Fibroblast of lung (primary cell): ENCODE data around the gene VWF. TPM values are rescaled to one million over a fixed set of nuclear protein-coding genes. Genes with fewer than 3 reads are reported as not detected.

ENCODE experiments used
- DNase-seq, 2 donors: peaks; one replicate each; pipeline versions ENCODE4 v3.0.0 to v3.0.0-alpha.2; 2010; ENCODE audit warnings: low read depth in 2 of 2
- H2AFZ ChIP-seq: 2 replicates; pipeline ENCODE4 v1.5.1; 2012; ENCODE audit warnings: low read length, control low read depth, inconsistent platforms
- H3K27ac ChIP-seq: 2 replicates; pipeline ENCODE4 v1.5.1; 2011; ENCODE audit warnings: low read length, control low read depth; ENCODE audit not compliant: insufficient read depth
- H3K27me3 ChIP-seq: 2 replicates; pipeline ENCODE4 v1.5.1; 2011; ENCODE audit warnings: mild to moderate bottlenecking, low read length; ENCODE audit not compliant: control insufficient read depth, insufficient read depth
- H3K36me3 ChIP-seq: 2 replicates; pipeline ENCODE4 v1.5.1; 2011; ENCODE audit warnings: low read length; ENCODE audit not compliant: control insufficient read depth, insufficient read depth
- H3K4me1 ChIP-seq: 2 replicates; pipeline ENCODE4 v1.5.1; 2011; ENCODE audit warnings: low read length; ENCODE audit not compliant: control insufficient read depth, insufficient read depth; ENCODE audit errors: extremely low read depth
- H3K4me2 ChIP-seq: 2 replicates; pipeline ENCODE4 v1.5.1; 2011; ENCODE audit warnings: low read length, control low read depth; ENCODE audit not compliant: insufficient read depth; ENCODE audit errors: extremely low read depth
- H3K4me3 ChIP-seq, 4 experiments: fragments of 200-600 bp in 1 of 4; sonication (generic) in 1 of 4; replicated peaks in 1 of 4; 2 replicates each; pipeline ENCODE4 v1.5.1; 2011 to 2016; ENCODE audit warnings: low read length in 4 of 4, low read depth in 3 of 4, mild to moderate bottlenecking in 3 of 4, control low read depth in 2 of 4, inconsistent platforms in 1 of 4, mixed read lengths in 1 of 4; ENCODE audit not compliant: insufficient read depth in 1 of 4; ENCODE audit errors: control extremely low read depth in 1 of 4
- H3K79me2 ChIP-seq: 2 replicates; pipeline ENCODE4 v1.5.1; 2012; ENCODE audit warnings: mild to moderate bottlenecking, low read length, inconsistent platforms; ENCODE audit not compliant: control insufficient read depth, insufficient read depth
- H3K9ac ChIP-seq: 2 replicates; pipeline ENCODE4 v1.5.1; 2011; ENCODE audit warnings: mild to moderate bottlenecking, low read length, control low read depth; ENCODE audit not compliant: insufficient read depth
- H3K9me3 ChIP-seq: 2 replicates; pipeline ENCODE4 v1.5.1; 2012; ENCODE audit warnings: low read depth, low read length; ENCODE audit not compliant: control insufficient read depth, insufficient read depth
- H4K20me1 ChIP-seq: 2 replicates; pipeline ENCODE4 v1.5.1; 2011; ENCODE audit warnings: low read length; ENCODE audit not compliant: control insufficient read depth, insufficient read depth; ENCODE audit errors: extremely low read depth
- CTCF ChIP-seq, 2 donors: IDR thresholded peaks in 1 of 2; conservative IDR thresholded peaks in 1 of 2; 1 replicate in 1 of 2; 2 replicates in 1 of 2; pipeline ENCODE4 v1.5.1; 2011 to 2012; ENCODE audit warnings: low read length in 2 of 2, control low read depth in 1 of 2, inconsistent platforms in 1 of 2, low read depth in 1 of 2, mild to moderate bottlenecking in 1 of 2
- EZH2 ChIP-seq: IDR thresholded peaks from 2 replicates; pipeline ENCODE4 v1.5.1; 2012; ENCODE audit warnings: low read length, control low read depth, mild to moderate bottlenecking; ENCODE audit errors: missing control alignments
- polyA plus RNA-seq, 2 donors: library from polyadenylated mRNA; depleted of rRNA in 1 of 2; stranded (reverse) in 1 of 2; unstranded in 1 of 2; fragments of >200 nt; gene quantifications; 2 replicates each; pipeline ENCODE4 v1.2.1, GENCODE V29; 2011 to 2012; ENCODE audit warnings: missing spikeins in 1 of 2
- total RNA-seq: library from RNA; depleted of rRNA; stranded (reverse); fragments of >200 nt; gene quantifications from 2 replicates; pipeline ENCODE4 v1.2.1, GENCODE V29; 2014

VWF gene
- total and polyA plus RNA-seq, 2 donors (not counting 1 experiment from before 2014, with no cell fraction given) = 0.15 to 1.7 TPM

GRCh38 chr12:5948696-5949095 lies 175.8 kb downstream of the VWF start:
- Histone ChIP-seq H3K4me3 (no peak overlapping the region), H3K27me3 (peaks cover 44% of the 10 kb centered on the region)
- TF ChIP-seq EZH2 (no peak), CTCF (conservative IDR thresholded peaks at IDR 0.05 in 1 of 2, IDR thresholded peaks at IDR 0.05 in 1 of 2; ENCODE audit: low read depth in 1 of 2, low read length in 2 of 2) (no peak)

GRCh38 chr12:5947006-5947405 lies 177.5 kb downstream of the VWF start:
- H3K9ac ChIP-seq = no peak overlapping the region
- no peak overlapping the region for H2AFZ ChIP-seq
- H3K79me2 ChIP-seq = no peaks in the 10 kb centered on the region
- H3K4me2 ChIP-seq = no peak overlapping the region
- H3K9me3 ChIP-seq = no peaks in the 10 kb centered on the region
- no peak for DNase-seq
- no peaks in the 10 kb centered on the region for H3K36me3 ChIP-seq
- H3K27me3 ChIP-seq = peaks cover 50% of the 10 kb centered on the region
- no peaks in the 10 kb centered on the region for H4K20me1 ChIP-seq
- no peak overlapping the region for H3K27ac ChIP-seq
- H3K4me1 ChIP-seq = no peaks in the 10 kb centered on the region
- TF ChIP-seq EZH2 = no peak
- H3K4me3 ChIP-seq = no peak overlapping the region

More at GRCh38 chr12:5948696-5949095, 175.8 kb downstream of the VWF start:
- Histone ChIP-seq H3K4me1 (no peaks in the 10 kb centered on the region), H3K36me3 (no peaks in the 10 kb centered on the region), H2AFZ (no peak overlapping the region), H3K27ac (no peak overlapping the region), H3K9me3 (no peaks in the 10 kb centered on the region), H4K20me1 (no peaks in the 10 kb centered on the region), H3K79me2 (no peaks in the 10 kb centered on the region), H3K9ac (no peak overlapping the region), H3K4me2 (no peak overlapping the region)
- no peak for DNase-seq

- Histone ChIP-seq H3K4me1 (no peaks in the 10 kb centered on the region), H3K4me2 (no peak overlapping the region), H3K9ac (no peak overlapping the region), H3K36me3 (no peaks in the 10 kb centered on the region), H3K79me2 (no peaks in the 10 kb centered on the region), H3K9me3 (no peaks in the 10 kb centered on the region), H3K27ac (no peak overlapping the region), H3K27me3 (peaks cover 45% of the 10 kb centered on the region), H3K4me3 (no peak overlapping the region), H4K20me1 (no peaks in the 10 kb centered on the region), H2AFZ (no peak overlapping the region)
- DNase-seq = no peak
- TF ChIP-seq EZH2 = no peak
- TF ChIP-seq CTCF (conservative IDR thresholded peaks at IDR 0.05 in 1 of 2, IDR thresholded peaks at IDR 0.05 in 1 of 2; ENCODE audit: low read depth in 1 of 2, low read length in 2 of 2) = no peak
Observed at GRCh38 chr12:5946388-5946787, 178.1 kb downstream of the VWF start.
